NK-92 (cell line): ENCODE data around the gene PPP1R1A.

Source experiments
- DNase-seq: peaks from one replicate; lab custom pipeline; 2025; ENCODE audit not compliant: unreplicated experiment; lab: John Stamatoyannopoulos, UW

PPP1R1A gene

DNA sequence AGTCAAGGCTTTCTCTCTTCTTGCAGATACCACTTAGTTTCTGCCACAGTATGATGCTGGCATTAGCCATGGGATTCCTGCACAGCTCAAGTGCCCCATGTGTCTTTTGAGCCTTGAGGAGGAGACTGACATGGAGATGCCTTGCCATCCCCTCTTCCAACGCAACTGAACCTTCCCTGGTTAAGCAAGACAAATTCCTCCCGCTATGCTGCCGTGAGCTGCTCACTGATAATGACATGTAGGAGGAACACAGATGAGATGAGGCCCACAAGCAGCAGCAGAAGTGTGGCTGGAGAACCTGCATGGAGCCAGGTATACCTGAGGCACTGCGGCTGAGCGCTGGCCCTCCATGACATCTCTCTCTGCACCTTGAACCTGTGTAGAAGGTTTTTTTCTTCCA lies 15.4 kb upstream of the PPP1R1A start:
- DNase-seq, result no peak

GRCh38 chr12:54603173-54603814 lies 14.8 kb upstream of the PPP1R1A start:
- no peak for DNase-seq

DNA sequence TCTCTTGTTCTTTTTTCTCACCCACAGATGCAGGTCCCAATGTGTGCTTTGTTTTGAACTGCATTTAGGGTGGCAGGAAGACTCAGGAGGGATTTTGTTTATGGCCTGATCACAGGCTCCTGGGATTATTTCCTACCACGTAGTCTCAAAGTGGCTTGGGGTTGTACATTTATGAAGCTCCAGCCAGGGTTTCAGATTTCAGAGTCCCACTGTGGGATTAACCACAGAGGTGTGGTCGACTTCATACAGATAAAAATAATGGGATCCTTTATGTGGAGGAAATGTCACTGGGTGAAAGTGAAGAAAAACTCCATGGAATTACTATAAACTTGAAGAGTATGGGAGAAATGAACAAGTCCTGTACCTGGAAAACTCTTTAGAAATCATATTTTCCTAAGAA lies 14.2 kb upstream of the PPP1R1A start:
- DNase-seq, result no peak

DNA sequence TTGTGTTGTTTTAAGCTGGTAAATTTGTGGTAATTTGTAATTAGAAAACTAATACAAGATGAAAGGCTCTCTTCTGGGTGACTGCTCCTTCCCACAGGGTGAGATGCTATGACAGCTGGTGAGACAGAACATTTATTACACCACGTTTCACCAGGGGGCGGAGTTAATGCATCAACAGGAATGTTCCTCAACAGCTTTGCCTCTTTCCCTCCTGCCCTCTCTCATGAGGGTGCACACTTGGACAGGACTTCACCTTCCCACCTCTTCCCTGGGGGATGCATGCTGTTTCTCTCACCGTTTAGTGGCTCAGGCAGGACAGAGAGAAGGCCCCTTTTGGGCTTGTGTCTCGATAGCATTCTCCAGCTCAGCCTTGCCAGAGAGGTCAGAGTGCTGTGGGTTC lies 13.4 kb upstream of the PPP1R1A start:
- no peak for DNase-seq

GRCh38 chr12:54598970-54599369 lies 10.5 kb upstream of the PPP1R1A start:
- no peak for DNase-seq

GRCh38 chr12:54596526-54596946 lies 8.1 kb upstream of the PPP1R1A start:
- DNase-seq, result no peak

DNA sequence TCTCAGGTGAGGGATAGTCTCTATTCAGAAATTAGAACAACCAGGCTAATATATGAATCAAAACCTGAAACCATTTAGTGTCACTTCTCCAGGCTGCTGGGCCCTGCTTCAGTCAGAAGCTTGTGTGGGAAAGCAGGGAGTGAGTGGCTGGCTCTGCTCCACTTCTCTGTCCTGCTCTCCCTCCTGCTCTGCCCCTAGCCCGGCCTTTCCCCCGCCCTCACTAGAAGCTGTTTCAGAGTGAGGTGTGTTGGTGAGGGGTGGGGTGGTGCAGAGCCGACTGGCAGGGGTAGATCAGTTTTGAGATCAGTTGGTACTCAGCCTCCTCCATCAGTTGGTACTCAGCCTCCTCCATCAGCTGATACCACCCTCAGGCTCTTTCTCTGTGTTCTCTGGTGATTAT lies 7.0 kb upstream of the PPP1R1A start:
- no peak for DNase-seq

DNA sequence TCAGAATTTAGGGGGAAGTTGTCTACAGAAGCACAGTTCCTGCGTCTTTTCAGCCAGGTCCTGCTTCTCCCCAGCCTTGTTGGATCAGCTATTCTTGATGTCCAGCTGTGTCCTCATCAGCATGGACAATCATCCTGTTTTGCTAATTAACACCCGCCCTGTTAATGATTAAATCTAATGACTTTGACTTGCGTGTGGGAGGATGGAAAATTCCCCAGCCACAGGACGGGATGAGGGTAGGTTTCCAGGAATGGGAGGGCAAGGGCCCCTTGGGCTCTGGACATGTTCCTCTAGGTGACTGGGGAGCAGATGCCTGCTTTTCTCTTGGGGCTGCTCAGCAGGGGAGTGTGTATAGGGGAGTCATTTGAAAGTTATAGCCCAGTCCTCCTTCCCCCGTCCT lies 5.3 kb upstream of the PPP1R1A start:
- no peak for DNase-seq

DNA sequence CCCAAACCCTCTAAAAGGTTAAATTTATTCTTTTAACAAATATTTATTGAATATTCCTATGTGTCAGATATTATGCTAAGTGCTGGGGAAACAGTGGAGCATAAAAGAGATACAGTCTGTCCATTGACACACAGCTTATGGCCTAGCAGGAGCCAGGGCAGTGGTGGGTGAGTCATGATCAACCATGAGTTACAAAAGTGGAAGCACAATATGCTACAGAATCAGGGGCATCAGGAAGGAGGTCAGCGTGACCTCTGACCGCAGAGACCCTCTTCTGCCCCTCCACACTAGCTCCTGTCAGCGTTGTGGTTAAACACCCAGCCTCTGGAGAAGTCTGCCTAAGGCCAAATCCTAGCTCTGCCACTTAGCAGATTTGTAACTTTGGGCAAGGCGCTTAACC lies 4.7 kb upstream of the PPP1R1A start:
- no peak for DNase-seq

DNA sequence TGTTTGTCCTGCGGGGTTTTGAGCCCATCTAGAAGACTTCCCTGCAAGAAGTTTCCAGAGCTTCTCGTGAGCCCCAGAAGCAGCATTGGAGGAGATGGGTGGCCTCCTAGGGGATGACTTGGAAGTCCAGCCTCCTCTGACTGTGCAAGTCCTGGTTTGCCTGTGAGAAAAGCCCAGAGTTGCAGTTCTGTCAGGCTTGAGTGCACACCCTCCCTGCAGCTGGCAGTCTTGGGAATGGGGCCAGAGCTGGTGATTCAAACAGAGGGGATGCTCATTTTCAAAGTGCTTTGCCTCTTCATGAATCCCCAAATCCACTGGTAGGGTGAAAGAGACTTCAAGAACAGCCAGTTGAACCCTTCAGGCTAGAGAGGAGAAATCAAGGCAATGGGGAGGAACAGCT lies 3.9 kb upstream of the PPP1R1A start:
- DNase-seq, result no peak

DNA sequence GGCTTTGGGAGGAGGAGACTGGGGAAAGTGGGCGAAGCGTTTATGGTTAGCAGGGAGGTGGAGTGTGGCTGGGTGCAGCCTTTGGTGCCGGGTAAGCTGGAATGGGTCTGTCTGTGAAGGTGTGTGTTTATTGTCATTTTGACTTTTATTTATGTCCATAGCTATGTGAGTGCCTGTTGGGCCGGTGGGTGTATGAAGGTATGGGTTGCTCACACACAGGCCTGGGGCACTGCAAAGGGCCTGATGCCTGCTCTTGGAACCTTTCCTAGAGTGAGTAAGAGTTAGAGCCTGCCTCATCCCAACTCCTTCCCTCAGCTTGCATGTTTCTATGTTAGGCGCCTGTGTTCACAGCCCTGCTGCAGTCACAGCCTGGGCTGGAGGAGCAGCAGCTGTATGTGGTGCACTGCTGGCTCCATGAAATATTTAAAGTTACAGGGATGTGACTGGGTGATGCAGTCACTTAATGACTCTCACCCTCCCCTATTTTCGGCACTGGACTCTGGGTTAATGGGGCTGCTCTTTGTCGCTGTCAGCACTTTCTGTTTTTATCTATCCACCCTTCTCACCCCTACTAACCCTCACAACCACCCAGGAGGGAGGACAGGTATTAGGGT lies 2.6 kb upstream of the PPP1R1A start:
- no peak for DNase-seq

GRCh38 chr12:54589964-54590363 lies 1.5 kb upstream of the PPP1R1A start:
- DNase-seq, result no peak

DNA sequence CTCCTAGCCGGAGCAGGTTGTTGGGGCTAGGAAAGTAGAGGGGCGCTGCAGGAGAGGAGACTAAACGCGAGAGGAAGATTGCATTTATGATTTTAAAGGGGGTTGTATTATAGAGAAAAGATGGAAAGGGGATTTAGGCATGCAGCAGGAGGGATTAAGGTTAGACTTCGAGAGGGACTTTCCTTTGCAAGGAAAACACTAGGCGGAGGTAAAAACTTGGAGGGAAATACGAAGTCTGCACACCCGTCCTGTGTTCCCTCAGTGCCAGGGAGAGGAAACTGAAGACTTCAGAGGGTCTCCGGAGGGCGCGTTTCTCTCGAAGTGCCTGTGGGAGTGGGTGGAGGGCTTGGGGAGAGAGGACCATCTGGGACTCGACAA lies 420 bp upstream of the PPP1R1A start:
- DNase-seq, result no peak

- DNase-seq, result no peak
Measured at GRCh38 chr12:54587315-54587873, 1.1 kb downstream of the PPP1R1A start.

DNA sequence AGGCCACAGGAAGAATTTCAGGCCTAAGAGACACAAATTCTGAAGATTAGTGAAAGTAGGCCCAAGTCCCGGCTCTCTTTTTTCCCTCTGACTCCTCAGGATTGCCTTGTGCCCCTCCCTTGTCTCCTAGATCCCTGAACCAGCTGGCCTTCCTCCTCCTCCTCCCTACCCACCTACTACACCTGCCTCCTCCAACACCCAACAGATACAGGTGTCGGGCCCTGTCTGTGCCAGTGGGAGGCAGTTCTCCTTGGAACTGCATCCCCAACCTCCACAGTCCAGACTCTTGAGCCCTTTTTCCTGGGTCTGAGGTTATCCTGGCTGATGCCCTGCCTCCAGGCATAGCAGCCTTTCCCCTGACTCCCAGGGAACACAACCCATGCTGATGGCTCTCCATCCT lies 1.8 kb downstream of the PPP1R1A start:
- no peak for DNase-seq

- DNase-seq, result no peak
Measured at GRCh38 chr12:54585243-54585642, 3.2 kb downstream of the PPP1R1A start.

- no peak for DNase-seq
Measured at GRCh38 chr12:54584128-54584527, 4.3 kb downstream of the PPP1R1A start.

GRCh38 chr12:54583726-54584125 lies 4.7 kb downstream of the PPP1R1A start:
- DNase-seq, result no peak

DNA sequence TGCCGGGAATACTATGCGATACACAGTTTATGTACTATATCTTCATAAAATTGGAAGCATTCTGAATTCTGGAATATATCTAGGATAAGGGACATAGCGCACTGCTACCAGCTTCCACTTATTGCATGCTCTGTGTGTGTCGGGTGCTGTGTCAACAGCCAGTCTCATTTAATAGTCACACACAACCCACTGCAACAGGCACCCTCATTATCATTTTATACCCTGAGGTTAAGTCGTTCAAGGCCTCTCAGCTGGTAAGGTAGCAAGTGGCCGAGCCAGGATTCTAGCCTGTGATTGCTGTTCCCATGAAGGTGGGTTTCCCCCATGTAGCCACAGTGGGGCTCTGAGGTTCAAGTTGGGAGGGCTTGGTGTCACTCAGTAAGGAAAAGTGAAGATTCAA lies 7.0 kb downstream of the PPP1R1A start:
- no peak for DNase-seq

GRCh38 chr12:54579696-54580333 lies 8.6 kb downstream of the PPP1R1A start:
- no peak for DNase-seq

GRCh38 chr12:54579258-54579657 lies 9.2 kb downstream of the PPP1R1A start:
- DNase-seq, result no peak

DNA sequence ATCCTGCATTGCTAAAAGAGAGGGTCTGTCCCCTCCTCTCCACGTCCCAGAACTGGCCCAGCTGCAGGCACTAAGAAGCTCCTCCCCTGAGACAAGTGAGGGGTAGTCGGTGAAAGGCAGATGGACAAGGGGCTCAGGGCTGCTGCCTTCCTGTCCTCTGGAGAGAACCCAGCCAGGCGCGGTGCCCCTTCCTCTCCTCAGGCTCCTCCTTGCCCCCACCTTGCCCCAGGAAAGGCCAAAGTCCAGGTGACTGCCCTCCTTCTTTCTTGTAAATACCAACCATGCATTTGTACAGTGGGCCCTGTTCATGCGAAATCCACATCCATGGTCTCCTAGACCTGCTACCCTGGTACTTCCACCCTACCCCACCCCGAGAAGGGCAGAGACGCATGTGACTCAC lies 9.7 kb downstream of the PPP1R1A start:
- DNase-seq, result no peak
